ENCODE data around the gene ZNF837.
"Not testable (repeated sequence)": the region's sequence is repeated elsewhere in the genome, so short reads cannot be mapped to it uniquely, and the experiment has no call there.

GRCh38 chr19:58376724-58377123 is 4.1 kb downstream of the ZNF837 start:
- TF ChIP-seq FOXK2 (IDR thresholded peaks at IDR 0.05); HDGF (IDR thresholded peaks at IDR 0.05; ENCODE audit: borderline replicate concordance); TARDBP (IDR thresholded peaks at IDR 0.05); ELF4 (IDR thresholded peaks at IDR 0.05); FOXA1 (IDR thresholded peaks at IDR 0.05); BHLHE40 (IDR thresholded peaks at IDR 0.05; ENCODE audit: borderline replicate concordance); FOXM1 (IDR thresholded peaks at IDR 0.05; ENCODE audit: borderline replicate concordance); ARNT (IDR thresholded peaks at IDR 0.05): not testable (repeated sequence)

Measured in HEK293T (cell line).